22Rv1 (cell line): ENCODE data around the gene LY86.

Source experiments
- ZFX ChIP-seq: fragments of 450-650 bp; IDR thresholded peaks from 2 replicates; pipeline ENCODE4 v1.6.1; 2017; ENCODE audit warnings: antibody characterized with exemption, borderline replicate concordance
- TF ChIP-seq, protein P1 (sequence below): fragments of 450-650 bp; IDR thresholded peaks from 2 replicates; pipeline ENCODE4 v1.5.1; 2017; ENCODE audit warnings: mild to moderate bottlenecking

DNA sequence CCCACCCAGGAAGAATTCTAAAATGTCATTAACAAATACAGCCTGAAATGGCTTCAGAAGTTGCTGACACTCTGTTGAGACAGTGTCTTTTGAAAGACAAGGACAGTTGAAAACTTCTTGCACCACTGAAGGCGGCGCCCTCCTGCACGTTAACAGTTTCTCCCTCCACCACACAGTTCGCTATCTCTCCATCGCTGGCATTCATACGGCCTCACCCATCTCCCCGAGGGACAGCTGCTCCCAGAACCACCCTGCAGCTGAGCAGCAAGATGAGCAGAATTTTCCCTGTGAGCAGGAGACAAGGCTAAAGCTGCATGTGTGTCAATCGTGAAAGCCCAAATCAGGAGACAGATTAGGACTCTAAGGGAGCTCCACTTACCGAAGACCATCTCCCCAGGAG is 113.3 kb downstream of the LY86 start:
- TF ChIP-seq, protein P1, sequence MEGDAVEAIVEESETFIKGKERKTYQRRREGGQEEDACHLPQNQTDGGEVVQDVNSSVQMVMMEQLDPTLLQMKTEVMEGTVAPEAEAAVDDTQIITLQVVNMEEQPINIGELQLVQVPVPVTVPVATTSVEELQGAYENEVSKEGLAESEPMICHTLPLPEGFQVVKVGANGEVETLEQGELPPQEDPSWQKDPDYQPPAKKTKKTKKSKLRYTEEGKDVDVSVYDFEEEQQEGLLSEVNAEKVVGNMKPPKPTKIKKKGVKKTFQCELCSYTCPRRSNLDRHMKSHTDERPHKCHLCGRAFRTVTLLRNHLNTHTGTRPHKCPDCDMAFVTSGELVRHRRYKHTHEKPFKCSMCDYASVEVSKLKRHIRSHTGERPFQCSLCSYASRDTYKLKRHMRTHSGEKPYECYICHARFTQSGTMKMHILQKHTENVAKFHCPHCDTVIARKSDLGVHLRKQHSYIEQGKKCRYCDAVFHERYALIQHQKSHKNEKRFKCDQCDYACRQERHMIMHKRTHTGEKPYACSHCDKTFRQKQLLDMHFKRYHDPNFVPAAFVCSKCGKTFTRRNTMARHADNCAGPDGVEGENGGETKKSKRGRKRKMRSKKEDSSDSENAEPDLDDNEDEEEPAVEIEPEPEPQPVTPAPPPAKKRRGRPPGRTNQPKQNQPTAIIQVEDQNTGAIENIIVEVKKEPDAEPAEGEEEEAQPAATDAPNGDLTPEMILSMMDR, result no peak
- TF ChIP-seq ZFX, result no peak
